ENCODE measurements around the gene KIAA1755.

- TF ChIP-seq SMC3 (IDR thresholded peaks at IDR 0.05; ENCODE audit: low read depth, low read length) (no peak), CTCF (conservative IDR thresholded peaks at IDR 0.05; ENCODE audit: low read depth, low read length) (no peak), RCOR1 (IDR thresholded peaks at IDR 0.05; ENCODE audit: insufficient replicate concordance, low read length) (no peak), POLR2A (IDR thresholded peaks at IDR 0.05; ENCODE audit: low read depth, low read length) (no peak), RAD21 (IDR thresholded peaks at IDR 0.05; ENCODE audit: low read length) (no peak), MAFK (IDR thresholded peaks at IDR 0.05; ENCODE audit: low read depth, low read length) (no peak), MAZ (IDR thresholded peaks at IDR 0.05; ENCODE audit: borderline replicate concordance, low read depth, low read length) (no peak)
These were observed 5.1 kb downstream of the KIAA1755 start for GRCh38 chr20:38255393-38255792.

Data from IMR-90 (cell line).